Measurements from ENCODE around the gene FASN.

Gene FASN

GRCh38 chr17:82101301-82101715 lies 3.3 kb upstream of the FASN start:
- DNase-seq = no peak

- DNase-seq = no peak
Observed at GRCh38 chr17:82100502-82101298, 2.7 kb upstream of the FASN start.

GRCh38 chr17:82098939-82099763 lies 1.1 kb upstream of the FASN start:
- no peak for DNase-seq

- DNase-seq = no peak
Observed at GRCh38 chr17:82097919-82098168, 192 bp downstream of the FASN start.

- no peak for DNase-seq
Observed at GRCh38 chr17:82097184-82097918, 685 bp downstream of the FASN start.

GRCh38 chr17:82096709-82097183 lies 1.3 kb downstream of the FASN start:
- no peak for DNase-seq

GRCh38 chr17:82095777-82096708 lies 2.0 kb downstream of the FASN start:
- DNase-seq = no peak

- no peak for DNase-seq
Observed at GRCh38 chr17:82094931-82095776, 2.9 kb downstream of the FASN start.

GRCh38 chr17:82092995-82093751 lies 4.9 kb downstream of the FASN start:
- DNase-seq = no peak

- DNase-seq = no peak
Observed at GRCh38 chr17:82092628-82092994, 5.4 kb downstream of the FASN start.

GRCh38 chr17:82092094-82092586 lies 5.9 kb downstream of the FASN start:
- DNase-seq = no peak

- DNase-seq = no peak
Observed at GRCh38 chr17:82091264-82092066, 6.6 kb downstream of the FASN start.

GRCh38 chr17:82090549-82091263 lies 7.3 kb downstream of the FASN start:
- DNase-seq = no peak

- DNase-seq = no peak
Observed at GRCh38 chr17:82089723-82090548, 8.1 kb downstream of the FASN start.

- DNase-seq = no peak
Observed at GRCh38 chr17:82088838-82089722, 9.0 kb downstream of the FASN start.

- DNase-seq = no peak
Observed at GRCh38 chr17:82087961-82088837, 9.8 kb downstream of the FASN start.
